GM12801 (cell line): ENCODE measurements around the gene LRCH1.

Experiments
- CTCF ChIP-seq: IDR thresholded peaks from one replicate; pipeline ENCODE4 v1.5.1; 2011; ENCODE audit warnings: control low read depth; ENCODE audit not compliant: insufficient read length; ENCODE audit errors: extremely low read depth

Gene LRCH1

DNA sequence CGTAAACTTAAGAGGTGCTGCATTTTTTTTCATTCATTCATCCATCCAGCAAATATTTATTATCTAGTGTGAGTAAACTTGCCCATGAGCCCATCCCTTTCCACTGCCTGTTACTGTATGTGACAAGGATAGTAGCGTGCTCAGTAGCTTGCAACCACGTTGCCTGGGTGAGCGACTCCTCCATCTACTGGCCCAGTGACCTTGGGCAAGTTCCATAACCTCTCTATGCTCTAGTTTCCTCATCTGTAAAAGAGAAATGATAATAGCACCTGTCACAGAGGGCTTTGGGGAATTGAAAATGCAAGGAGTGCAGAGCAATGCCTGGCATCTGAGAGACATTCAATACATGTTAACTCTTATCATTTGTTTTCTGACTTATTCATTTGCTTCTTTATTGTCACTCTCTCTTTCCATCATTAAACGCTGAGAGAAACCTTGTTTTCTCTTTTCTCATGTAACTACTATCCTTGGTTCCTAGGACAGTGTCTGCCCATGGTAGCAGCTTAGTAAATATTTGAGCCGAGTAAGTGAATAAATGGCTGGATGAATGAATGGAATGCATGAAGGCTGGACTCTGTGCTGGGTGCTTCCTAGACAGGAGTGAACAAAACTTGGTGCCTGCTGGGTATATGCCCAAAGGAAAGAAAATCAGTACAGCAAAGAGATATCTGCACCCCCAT lies 19.9 kb downstream of the LRCH1 start:
- TF ChIP-seq CTCF, result no peak

DNA sequence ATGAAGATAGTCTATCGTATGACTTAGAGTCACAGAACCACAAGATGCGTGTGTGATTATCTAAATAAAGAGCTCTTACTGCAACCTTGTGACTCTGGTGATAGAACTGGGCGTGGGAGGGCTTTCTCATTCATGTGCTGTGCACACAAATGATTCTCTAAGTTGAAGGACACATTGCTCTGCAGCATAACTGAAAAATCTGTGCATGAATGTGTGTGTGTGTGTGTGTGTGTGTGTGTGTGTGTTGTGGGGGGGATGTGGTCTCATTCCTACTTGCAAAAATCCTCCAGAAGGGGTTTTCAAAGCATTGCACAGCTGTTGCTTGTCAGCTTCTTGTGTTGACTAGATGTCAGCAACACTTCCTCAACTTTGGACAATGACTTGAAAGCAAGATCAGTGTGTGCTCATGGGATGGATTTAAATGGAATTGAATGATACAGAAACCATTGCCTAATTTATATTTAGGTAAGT lies 22.4 kb downstream of the LRCH1 start:
- TF ChIP-seq CTCF, result no peak

DNA sequence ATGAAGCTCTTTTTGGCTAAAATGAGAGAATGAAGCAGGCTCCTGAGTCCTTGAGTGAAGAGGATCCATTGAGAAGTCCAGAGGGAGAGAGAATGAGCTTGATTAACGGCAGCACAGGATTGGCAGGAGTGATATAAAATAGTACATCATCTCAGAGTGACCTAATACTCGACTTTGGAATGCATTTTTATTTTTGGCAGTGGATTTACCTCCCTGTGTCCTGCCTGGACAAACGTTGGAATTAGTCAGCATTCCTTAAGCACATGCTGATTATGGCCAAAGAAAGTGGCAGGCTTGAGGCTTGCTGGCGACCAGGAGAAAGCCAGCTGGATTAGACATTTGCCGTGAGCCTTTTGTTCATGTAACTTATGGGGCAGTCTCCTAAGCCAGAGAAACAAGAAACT lies 22.9 kb downstream of the LRCH1 start:
- no peak for TF ChIP-seq CTCF

DNA sequence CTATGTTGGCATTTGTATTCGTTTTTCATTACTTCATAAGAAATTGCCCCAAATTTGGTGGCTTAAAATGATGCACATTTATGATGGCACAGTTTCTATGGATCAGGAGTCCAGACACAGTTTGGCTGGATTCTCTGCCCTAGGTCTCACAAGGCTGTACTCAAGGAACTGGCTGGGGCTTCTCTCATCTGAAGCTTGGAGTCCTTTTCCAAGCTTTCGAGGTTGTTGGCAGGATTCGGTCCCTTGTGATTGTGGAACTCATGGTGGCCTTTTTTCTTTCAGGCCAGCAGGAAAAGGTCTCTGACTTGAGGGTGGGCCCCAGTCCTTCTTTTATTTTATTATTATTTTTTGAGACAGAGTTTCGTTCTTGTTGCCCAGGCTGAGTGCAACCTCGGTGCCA lies 23.8 kb downstream of the LRCH1 start:
- no peak for TF ChIP-seq CTCF

DNA sequence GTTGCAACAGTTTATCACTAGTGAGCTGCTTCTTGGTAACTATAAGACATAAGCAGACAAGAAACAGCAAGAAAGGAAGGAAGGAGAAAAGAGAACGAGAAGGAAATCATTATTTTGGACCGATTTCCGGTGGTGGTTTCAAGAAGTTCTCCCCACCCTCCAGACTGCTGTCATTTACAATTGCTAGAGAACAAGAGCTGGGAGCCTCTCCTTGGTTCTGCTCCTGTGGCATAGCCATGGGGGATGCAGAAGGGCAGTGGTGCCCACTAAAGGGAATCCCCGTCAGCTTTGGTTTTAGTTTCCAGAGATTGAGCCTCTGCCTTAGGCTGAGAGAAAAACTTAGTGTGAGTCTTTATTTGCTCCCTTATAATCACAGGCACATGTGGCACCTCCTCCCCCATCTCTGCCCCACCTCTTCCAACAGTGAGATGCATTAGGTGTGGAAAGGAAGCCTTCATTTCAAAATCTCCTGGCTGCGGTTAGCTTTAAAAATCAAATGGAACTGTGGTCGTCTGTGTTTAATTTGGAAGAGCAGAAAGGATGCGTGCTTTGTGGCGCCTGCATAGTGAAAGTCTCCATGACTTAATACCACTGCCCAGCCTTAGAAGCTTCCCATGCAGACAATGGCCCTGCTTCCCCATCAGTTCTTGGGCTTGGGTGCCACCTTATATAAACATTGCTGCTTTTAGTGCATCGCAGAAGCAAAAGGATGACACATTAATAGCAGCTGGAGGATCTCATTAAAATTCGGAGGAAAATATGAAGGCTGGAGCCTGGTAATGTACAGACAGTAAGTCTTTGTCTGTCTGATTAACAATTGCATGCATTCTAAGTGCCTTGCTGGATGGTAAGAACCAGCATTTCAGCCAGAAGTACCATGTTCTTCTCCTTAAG lies 25.0 kb downstream of the LRCH1 start:
- no peak for TF ChIP-seq CTCF

GRCh38 chr13:46578590-46578975 lies 25.6 kb downstream of the LRCH1 start:
- TF ChIP-seq CTCF, result no peak

DNA sequence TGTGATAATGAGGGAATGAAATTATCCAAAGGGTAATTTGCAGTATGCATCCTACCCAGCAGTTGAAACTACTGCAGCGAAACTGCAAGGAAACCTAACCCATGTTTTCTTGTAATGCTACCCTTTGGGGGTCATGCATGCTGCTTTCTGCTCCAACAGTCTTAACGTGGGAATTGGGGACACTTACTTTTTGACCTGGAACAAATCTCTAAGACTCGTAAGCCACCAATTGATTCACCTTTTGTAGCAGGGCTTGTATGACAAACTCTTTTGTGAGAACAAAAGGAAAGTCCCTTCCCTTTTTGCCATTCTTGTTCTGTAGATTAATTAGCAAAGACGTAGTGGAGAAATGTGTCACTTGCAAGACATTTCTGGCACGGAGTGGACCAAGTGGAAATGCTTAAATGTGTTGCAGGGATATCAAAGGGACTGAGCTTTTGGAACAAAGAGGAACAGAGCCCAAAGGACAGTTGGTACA lies 27.4 kb downstream of the LRCH1 start:
- no peak for TF ChIP-seq CTCF
